HepG2 (cell line): Measurements from ENCODE around the gene THAP9. TPM values are rescaled to one million over a fixed set of nuclear protein-coding genes. Genes with fewer than 3 reads are reported as not detected.

Experiments
- ATF7-NPFF ChIP-seq: sonication (generic); formaldehyde crosslinking; IDR thresholded peaks from 2 replicates; pipeline ENCODE4 v1.8.1; 2023; ENCODE audit warnings: mild to moderate bottlenecking, low read depth, missing genetic modification reagents, moderate library complexity
- HCFC1 ChIP-seq: fragments of 150-350 bp; IDR thresholded peaks from 2 replicates; pipeline ENCODE4 v1.6.1; 2014; ENCODE audit warnings: low read depth, low read length
- KDM6A ChIP-seq: IDR thresholded peaks from 2 replicates; pipeline ENCODE4 v1.6.1; 2016; ENCODE audit warnings: low read depth
- MEF2D ChIP-seq: sonication (generic); formaldehyde crosslinking; IDR thresholded peaks from 2 replicates; pipeline ENCODE4 v1.5.1; 2020; ENCODE audit warnings: mild to moderate bottlenecking, missing genetic modification reagents
- MTA1 ChIP-seq: sonication (generic); formaldehyde crosslinking; IDR thresholded peaks from 2 replicates; pipeline ENCODE4 v1.4.0; 2020; ENCODE audit warnings: missing genetic modification reagents, mild to moderate bottlenecking, borderline replicate concordance
- U2AF1 ChIP-seq: fragments of 200-400 bp; formaldehyde crosslinking; optimal IDR thresholded peaks from 2 replicates; pipeline ENCODE3; 2017; ENCODE audit warnings: mild to moderate bottlenecking, low read depth, low read length
- ZFP37 ChIP-seq: sonication (generic); formaldehyde crosslinking; IDR thresholded peaks from 2 replicates; pipeline ENCODE4 v1.4.0; 2020; ENCODE audit warnings: missing genetic modification reagents, borderline replicate concordance
- ZNF263 ChIP-seq: sonication (generic); formaldehyde crosslinking; IDR thresholded peaks from 2 replicates; pipeline ENCODE4 v1.4.0; 2020; ENCODE audit warnings: missing genetic modification reagents
- ZNF563 ChIP-seq: sonication (generic); formaldehyde crosslinking; IDR thresholded peaks from 2 replicates; pipeline ENCODE4 v1.8.0; 2022; ENCODE audit warnings: mild to moderate bottlenecking, moderate library complexity, missing genetic modification reagents
- ZNF746 ChIP-seq: sonication (generic); formaldehyde crosslinking; IDR thresholded peaks from 2 replicates; pipeline ENCODE4 v1.8.0; 2022; ENCODE audit warnings: mild to moderate bottlenecking, missing genetic modification reagents
- ZNF879 ChIP-seq: sonication (generic); formaldehyde crosslinking; IDR thresholded peaks from 2 replicates; pipeline ENCODE4 v1.8.1; 2023; ENCODE audit warnings: missing genetic modification reagents
- polyA plus RNA-seq, 8 experiments: library from polyadenylated mRNA; depleted of rRNA in 3 of 8; stranded (reverse) in 7 of 8; unstranded in 1 of 8; fragments of >200 nt; fragmentation: Illumina TruSeq in 4 of 8; extraction: Trizol in 4 of 8; gene quantifications; 2 replicates each; pipeline versions ENCODE4 v1.2.1 to v1.2.3, GENCODE V29; 2011 to 2016; ENCODE audit warnings: low read depth in 4 of 8, missing spikeins in 1 of 8, mixed read lengths in 1 of 8; ENCODE audit not compliant: insufficient read depth in 1 of 8
- total RNA-seq, 5 experiments: library from RNA; depleted of rRNA; stranded (reverse); fragments of >200 nt; fragmentation: Illumina TruSeq; extraction: Trizol; gene quantifications; 2 replicates each; pipeline ENCODE4 v1.2.3, GENCODE V29; 2016; ENCODE audit warnings: low read depth in 1 of 5
- TF ChIP-seq, protein P1 (sequence below): IDR thresholded peaks from 2 replicates; pipeline ENCODE4 v1.6.1; 2016; ENCODE audit warnings: low read depth, missing genetic modification reagents, missing compliant biosample characterization
- TF ChIP-seq, protein P2 (sequence below): sonication (generic); formaldehyde crosslinking; IDR thresholded peaks from 2 replicates; pipeline ENCODE4 v1.5.1; 2020; ENCODE audit warnings: missing genetic modification reagents, mild to moderate bottlenecking, borderline replicate concordance
- TF ChIP-seq, protein P3 (sequence below): sonication (generic); formaldehyde crosslinking; IDR thresholded peaks from 2 replicates; pipeline ENCODE4 v1.5.0; 2020; ENCODE audit warnings: mild to moderate bottlenecking, missing genetic modification reagents
- TF ChIP-seq, protein P4 (sequence below): sonication (generic); formaldehyde crosslinking; IDR thresholded peaks from 2 replicates; pipeline ENCODE4 v1.9.0; 2021; ENCODE audit warnings: missing genetic modification reagents, borderline replicate concordance

THAP9 gene
- total and polyA plus RNA-seq, 2 of the 13 experiments (the other 11 are each of a cell fraction or from before 2014, with no cell fraction given), result 6.0 to 7.2 TPM

DNA sequence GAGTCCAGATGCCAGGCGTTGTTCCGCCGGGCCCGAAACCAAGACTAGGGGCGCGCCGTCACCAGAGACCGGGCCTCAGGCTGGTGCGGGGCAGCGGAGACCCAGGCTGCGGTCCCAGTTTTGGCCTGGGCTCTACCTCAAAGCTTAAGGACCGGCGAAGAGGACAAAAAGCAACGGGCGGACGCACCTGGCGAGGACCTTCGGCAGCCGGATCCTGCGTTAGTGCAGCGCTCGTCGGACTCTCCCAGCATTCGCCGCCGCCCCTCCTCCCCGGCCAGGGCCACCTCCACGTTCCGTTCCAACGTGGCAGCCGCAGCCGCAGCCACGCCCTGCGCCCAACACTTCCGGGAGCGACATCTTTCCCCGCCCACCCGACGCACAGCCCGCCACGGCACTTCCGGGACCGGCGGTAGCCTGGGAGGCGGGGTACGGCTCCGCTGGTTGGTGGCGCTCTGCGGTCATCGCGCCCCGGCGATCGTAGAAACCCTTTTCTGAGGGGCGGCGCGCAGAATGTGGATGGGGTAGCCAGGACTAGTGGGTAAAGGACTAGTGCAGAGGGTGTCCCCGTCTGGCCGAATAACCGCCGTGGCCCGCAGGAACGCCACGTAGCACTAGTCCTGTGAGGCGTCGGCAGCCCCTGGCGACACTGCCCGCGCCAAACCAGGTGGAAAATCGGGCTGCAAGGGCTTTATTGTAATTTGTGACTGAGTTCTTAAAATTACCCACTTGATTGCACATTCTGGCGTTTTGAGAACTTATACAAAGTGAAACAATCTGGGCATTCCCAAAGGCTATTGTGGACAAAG, 9.4 kb upstream of the THAP9 start, which contains the start of gene SEC31A (continued):
- TF ChIP-seq, protein P1, sequence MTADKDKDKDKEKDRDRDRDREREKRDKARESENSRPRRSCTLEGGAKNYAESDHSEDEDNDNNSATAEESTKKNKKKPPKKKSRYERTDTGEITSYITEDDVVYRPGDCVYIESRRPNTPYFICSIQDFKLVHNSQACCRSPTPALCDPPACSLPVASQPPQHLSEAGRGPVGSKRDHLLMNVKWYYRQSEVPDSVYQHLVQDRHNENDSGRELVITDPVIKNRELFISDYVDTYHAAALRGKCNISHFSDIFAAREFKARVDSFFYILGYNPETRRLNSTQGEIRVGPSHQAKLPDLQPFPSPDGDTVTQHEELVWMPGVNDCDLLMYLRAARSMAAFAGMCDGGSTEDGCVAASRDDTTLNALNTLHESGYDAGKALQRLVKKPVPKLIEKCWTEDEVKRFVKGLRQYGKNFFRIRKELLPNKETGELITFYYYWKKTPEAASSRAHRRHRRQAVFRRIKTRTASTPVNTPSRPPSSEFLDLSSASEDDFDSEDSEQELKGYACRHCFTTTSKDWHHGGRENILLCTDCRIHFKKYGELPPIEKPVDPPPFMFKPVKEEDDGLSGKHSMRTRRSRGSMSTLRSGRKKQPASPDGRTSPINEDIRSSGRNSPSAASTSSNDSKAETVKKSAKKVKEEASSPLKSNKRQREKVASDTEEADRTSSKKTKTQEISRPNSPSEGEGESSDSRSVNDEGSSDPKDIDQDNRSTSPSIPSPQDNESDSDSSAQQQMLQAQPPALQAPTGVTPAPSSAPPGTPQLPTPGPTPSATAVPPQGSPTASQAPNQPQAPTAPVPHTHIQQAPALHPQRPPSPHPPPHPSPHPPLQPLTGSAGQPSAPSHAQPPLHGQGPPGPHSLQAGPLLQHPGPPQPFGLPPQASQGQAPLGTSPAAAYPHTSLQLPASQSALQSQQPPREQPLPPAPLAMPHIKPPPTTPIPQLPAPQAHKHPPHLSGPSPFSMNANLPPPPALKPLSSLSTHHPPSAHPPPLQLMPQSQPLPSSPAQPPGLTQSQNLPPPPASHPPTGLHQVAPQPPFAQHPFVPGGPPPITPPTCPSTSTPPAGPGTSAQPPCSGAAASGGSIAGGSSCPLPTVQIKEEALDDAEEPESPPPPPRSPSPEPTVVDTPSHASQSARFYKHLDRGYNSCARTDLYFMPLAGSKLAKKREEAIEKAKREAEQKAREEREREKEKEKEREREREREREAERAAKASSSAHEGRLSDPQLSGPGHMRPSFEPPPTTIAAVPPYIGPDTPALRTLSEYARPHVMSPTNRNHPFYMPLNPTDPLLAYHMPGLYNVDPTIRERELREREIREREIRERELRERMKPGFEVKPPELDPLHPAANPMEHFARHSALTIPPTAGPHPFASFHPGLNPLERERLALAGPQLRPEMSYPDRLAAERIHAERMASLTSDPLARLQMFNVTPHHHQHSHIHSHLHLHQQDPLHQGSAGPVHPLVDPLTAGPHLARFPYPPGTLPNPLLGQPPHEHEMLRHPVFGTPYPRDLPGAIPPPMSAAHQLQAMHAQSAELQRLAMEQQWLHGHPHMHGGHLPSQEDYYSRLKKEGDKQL (CRISPR knock-in tag), result 0 out of 2 replicates have a peak, but pooled peaks have one; percentile 35
- peak; percentile 84 for TF ChIP-seq MEF2D (CRISPR knock-in tag)
- peak; percentile 47; the same call in 1 of the 2 replicates for TF ChIP-seq ZNF263 (CRISPR knock-in tag)
- TF ChIP-seq ZNF563 (CRISPR knock-in tag), result peak; percentile 87
- TF ChIP-seq MTA1, result peak; percentile 87
- TF ChIP-seq, protein P2, sequence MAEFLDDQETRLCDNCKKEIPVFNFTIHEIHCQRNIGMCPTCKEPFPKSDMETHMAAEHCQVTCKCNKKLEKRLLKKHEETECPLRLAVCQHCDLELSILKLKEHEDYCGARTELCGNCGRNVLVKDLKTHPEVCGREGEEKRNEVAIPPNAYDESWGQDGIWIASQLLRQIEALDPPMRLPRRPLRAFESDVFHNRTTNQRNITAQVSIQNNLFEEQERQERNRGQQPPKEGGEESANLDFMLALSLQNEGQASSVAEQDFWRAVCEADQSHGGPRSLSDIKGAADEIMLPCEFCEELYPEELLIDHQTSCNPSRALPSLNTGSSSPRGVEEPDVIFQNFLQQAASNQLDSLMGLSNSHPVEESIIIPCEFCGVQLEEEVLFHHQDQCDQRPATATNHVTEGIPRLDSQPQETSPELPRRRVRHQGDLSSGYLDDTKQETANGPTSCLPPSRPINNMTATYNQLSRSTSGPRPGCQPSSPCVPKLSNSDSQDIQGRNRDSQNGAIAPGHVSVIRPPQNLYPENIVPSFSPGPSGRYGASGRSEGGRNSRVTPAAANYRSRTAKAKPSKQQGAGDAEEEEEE (CRISPR knock-in tag), result peak; percentile 42; the same call in 1 of the 2 replicates
- TF ChIP-seq, protein P3, sequence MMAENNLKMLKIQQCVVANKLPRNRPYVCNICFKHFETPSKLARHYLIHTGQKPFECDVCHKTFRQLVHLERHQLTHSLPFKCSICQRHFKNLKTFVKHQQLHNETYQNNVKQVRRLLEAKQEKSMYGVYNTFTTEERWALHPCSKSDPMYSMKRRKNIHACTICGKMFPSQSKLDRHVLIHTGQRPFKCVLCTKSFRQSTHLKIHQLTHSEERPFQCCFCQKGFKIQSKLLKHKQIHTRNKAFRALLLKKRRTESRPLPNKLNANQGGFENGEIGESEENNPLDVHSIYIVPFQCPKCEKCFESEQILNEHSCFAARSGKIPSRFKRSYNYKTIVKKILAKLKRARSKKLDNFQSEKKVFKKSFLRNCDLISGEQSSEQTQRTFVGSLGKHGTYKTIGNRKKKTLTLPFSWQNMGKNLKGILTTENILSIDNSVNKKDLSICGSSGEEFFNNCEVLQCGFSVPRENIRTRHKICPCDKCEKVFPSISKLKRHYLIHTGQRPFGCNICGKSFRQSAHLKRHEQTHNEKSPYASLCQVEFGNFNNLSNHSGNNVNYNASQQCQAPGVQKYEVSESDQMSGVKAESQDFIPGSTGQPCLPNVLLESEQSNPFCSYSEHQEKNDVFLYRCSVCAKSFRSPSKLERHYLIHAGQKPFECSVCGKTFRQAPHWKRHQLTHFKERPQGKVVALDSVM, result peak; percentile 73
- TF ChIP-seq ZFP37, result no peak
- peak; percentile 53; the same call in 1 of the 2 replicates for TF ChIP-seq ZNF746 (CRISPR knock-in tag)
- TF ChIP-seq ZNF879, result no peak
- no peak for TF ChIP-seq KDM6A
- peak; percentile 57; the same call in 1 of the 2 replicates for TF ChIP-seq HCFC1
- peak; percentile 71 for TF ChIP-seq ATF7-NPFF (CRISPR knock-in tag)
- TF ChIP-seq, protein P4, sequence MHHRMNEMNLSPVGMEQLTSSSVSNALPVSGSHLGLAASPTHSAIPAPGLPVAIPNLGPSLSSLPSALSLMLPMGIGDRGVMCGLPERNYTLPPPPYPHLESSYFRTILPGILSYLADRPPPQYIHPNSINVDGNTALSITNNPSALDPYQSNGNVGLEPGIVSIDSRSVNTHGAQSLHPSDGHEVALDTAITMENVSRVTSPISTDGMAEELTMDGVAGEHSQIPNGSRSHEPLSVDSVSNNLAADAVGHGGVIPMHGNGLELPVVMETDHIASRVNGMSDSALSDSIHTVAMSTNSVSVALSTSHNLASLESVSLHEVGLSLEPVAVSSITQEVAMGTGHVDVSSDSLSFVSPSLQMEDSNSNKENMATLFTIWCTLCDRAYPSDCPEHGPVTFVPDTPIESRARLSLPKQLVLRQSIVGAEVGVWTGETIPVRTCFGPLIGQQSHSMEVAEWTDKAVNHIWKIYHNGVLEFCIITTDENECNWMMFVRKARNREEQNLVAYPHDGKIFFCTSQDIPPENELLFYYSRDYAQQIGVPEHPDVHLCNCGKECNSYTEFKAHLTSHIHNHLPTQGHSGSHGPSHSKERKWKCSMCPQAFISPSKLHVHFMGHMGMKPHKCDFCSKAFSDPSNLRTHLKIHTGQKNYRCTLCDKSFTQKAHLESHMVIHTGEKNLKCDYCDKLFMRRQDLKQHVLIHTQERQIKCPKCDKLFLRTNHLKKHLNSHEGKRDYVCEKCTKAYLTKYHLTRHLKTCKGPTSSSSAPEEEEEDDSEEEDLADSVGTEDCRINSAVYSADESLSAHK (CRISPR knock-in tag), result no peak
- TF ChIP-seq U2AF1, result peak; percentile 46
